Urinary bladder (tissue), 4 donors: Measurements from ENCODE around the gene CPLANE2. TPM values are rescaled to one million over a fixed set of nuclear protein-coding genes. Genes with fewer than 3 reads are reported as not detected.
"Not testable (repeated sequence)": the region's sequence is repeated elsewhere in the genome, so short reads cannot be mapped to it uniquely, and the experiment has no call there.

ENCODE experiments used
- DNase-seq: peaks from one replicate; pipeline ENCODE4 v3.0.0-alpha.2; 2015; ENCODE audit errors: extremely low spot score
- H3K27ac ChIP-seq: one replicate; pipeline ENCODE4 v1.5.1; 2013; ENCODE audit warnings: low read depth, mild to moderate bottlenecking, moderate library complexity
- H3K36me3 ChIP-seq: one replicate; pipeline ENCODE4 v1.6.1; 2013; ENCODE audit warnings: mild to moderate bottlenecking, moderate library complexity; ENCODE audit not compliant: insufficient read depth
- H3K4me1 ChIP-seq: one replicate; pipeline ENCODE4 v1.6.1; 2013; ENCODE audit warnings: mild to moderate bottlenecking, moderate library complexity; ENCODE audit not compliant: insufficient read depth
- H3K4me3 ChIP-seq: one replicate; pipeline ENCODE4 v1.5.1; 2013; ENCODE audit warnings: low read depth, low read length
- WGBS: extraction: QIAGEN DNeasy Blood & Tissue Kit; methylation state at CpG from one replicate; pipeline ENCODE4 v1.1.7; 2013; 5-methylcytosine and 5-hydroxymethylcytosine counted together
- polyA plus RNA-seq: library from polyadenylated mRNA; stranded (reverse); fragments of 200-250 nt; gene quantifications from one replicate; pipeline ENCODE4 v1.2.3, GENCODE V29; 2013
- total RNA-seq: library from RNA; depleted of rRNA; stranded (reverse); fragments of >200 nt; gene quantifications from one replicate; pipeline ENCODE4 v1.2.3, GENCODE V29; 2014
- donor health status: healthy with polysubstance abuse.
- donor health status: healthy.

Gene CPLANE2
- total and polyA plus RNA-seq, 2 donors = 3.2 to 8.5 TPM

GRCh38 chr1:16256478-16256877, 19.5 kb upstream of the CPLANE2 start:
- no peak for DNase-seq
- Histone ChIP-seq H3K27ac (no peak overlapping the region), H3K4me3 (no peak overlapping the region), H3K4me1 (no peaks in the 10 kb centered on the region), H3K36me3 (no peaks in the 10 kb centered on the region)
- 86% methylated on average over 4 of the region's 4 CpGs for WGBS

DNA sequence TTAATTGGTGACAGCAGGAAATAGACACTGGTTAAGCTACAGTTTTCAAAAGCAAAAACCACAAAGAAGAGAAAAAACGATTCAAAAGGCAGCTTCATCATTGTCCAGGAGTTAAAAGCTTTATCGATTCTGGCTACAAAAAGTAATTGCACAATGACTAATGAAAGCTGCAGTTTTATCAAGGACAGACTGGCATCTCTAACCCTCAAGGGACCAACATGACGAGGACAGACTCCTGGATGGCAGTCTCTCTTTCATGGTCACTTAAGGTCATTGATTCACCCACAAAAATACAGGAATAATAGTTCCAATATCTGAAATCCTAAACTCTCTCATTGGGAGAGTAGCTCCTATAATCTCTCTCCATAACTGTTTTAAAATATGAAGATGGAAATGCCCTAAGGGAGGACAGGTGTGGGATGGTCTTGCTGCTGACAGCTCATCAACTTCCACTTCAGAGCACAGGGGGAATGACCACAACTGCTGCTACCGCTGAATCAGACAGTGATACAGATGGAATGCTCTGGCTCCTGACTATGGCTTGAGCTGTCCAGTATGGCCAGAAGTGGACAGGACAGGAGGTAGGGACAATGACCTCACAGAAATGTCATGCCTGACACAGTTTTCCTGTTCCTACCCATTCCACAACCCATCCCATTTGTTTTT, 17.4 kb upstream of the CPLANE2 start:
- no peak for DNase-seq
- Histone ChIP-seq H3K36me3 (peaks cover 2% of the 10 kb centered on the region), H3K4me1 (no peaks in the 10 kb centered on the region), H3K27ac (no peak overlapping the region), H3K4me3 (no peak overlapping the region)
- 86% methylated on average over 4 of the region's 4 CpGs for WGBS

DNA sequence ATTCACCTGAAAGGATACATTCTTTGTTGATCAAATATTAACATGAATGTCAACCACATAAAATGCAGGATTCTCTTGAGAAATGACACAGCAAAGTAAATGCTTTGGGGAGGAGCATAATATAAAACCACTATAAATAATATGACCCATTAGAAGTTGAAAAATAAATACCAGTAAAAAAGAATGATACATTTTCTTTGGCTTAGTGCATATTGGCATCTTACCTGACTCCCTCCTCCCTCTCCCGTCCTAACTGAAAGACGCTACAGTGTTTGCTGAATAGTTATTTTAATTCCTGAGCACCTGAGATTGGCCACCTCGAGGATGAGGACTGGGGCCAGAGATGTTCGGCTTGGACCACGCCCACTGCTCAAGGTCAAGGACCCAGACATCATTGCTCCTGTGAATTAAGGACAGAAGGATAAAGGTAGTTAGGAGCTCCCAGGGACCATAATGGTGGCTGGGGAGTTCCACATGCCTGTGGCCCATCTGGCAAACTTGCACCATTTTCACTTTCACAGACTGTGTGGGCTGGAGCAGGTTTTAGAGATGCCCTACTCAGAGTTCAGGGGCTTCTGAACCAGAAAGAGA, 16.4 kb upstream of the CPLANE2 start:
- DNase-seq = no peak
- Histone ChIP-seq H3K27ac (no peak overlapping the region), H3K4me3 (no peak overlapping the region), H3K4me1 (no peaks in the 10 kb centered on the region), H3K36me3 (peaks cover 2% of the 10 kb centered on the region)
- 90% methylated on average over 5 of the region's 5 CpGs for WGBS

DNA sequence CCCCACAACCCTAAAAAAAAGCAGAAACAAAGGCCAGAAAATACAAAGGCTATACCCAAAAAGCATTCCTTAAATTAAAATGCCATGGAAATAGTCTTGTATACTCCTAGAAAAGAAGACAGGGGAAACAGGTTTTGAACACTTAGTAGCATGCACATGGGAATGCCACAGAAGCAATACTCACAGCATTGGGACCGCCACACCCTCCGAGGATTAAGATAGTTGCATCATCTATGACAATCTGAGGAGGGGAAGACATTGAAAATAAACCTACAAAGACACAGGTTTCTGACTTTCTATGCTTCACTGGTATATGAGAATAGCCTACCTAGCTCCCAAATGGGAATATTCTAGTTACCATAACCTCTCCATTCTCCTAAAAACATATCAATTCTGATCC, 15.9 kb upstream of the CPLANE2 start:
- H3K27ac ChIP-seq = no peak overlapping the region
- H3K36me3 ChIP-seq = peaks cover 2% of the 10 kb centered on the region
- 84% methylated on average over 2 of the region's 2 CpGs for WGBS
- no peak overlapping the region for H3K4me3 ChIP-seq
- H3K4me1 ChIP-seq = no peaks in the 10 kb centered on the region
- DNase-seq = no peak

DNA sequence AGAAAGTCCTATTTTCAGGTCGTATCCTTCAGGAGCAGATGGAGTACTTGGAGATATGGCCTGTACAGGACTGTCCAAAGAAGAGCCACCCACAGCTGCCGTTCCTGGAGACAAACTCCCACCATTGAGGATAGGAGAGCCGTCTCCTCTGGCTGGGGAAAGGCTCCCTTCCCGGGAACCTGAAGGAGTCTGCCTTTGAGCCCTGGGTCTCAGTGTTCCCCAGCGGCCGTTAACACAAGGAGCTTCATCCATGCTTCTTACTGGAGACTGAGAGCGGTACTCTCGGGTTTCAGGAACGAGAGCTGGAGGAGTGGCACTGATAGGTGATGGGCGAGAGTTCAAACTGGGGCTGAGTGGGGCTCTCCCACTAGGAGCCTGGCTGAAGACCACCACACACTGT, 14.4 kb upstream of the CPLANE2 start:
- Histone ChIP-seq H3K36me3 (peaks cover 2% of the 10 kb centered on the region), H3K4me3 (no peak overlapping the region), H3K4me1 (no peaks in the 10 kb centered on the region), H3K27ac (peak overlapping the region; percentile 79)
- DNase-seq = no peak
- WGBS = 87% methylated on average over 10 of the region's 10 CpGs

- peaks cover 2% of the 10 kb centered on the region for H3K36me3 ChIP-seq
- no peak overlapping the region for H3K4me3 ChIP-seq
- no peak for DNase-seq
- H3K27ac ChIP-seq = peak overlapping the region; percentile 79
- WGBS = 71% methylated on average over 15 of the region's 15 CpGs
- H3K4me1 ChIP-seq = no peaks in the 10 kb centered on the region
Observed at GRCh38 chr1:16250524-16251251, 13.7 kb upstream of the CPLANE2 start.

- Histone ChIP-seq H3K27ac (no peak overlapping the region), H3K4me1 (no peaks in the 10 kb centered on the region), H3K36me3 (peaks cover 2% of the 10 kb centered on the region), H3K4me3 (no peak overlapping the region)
- 44% methylated on average over 3 of the region's 3 CpGs for WGBS
- DNase-seq = no peak
Observed at GRCh38 chr1:16249596-16250241, 12.7 kb upstream of the CPLANE2 start.

DNA sequence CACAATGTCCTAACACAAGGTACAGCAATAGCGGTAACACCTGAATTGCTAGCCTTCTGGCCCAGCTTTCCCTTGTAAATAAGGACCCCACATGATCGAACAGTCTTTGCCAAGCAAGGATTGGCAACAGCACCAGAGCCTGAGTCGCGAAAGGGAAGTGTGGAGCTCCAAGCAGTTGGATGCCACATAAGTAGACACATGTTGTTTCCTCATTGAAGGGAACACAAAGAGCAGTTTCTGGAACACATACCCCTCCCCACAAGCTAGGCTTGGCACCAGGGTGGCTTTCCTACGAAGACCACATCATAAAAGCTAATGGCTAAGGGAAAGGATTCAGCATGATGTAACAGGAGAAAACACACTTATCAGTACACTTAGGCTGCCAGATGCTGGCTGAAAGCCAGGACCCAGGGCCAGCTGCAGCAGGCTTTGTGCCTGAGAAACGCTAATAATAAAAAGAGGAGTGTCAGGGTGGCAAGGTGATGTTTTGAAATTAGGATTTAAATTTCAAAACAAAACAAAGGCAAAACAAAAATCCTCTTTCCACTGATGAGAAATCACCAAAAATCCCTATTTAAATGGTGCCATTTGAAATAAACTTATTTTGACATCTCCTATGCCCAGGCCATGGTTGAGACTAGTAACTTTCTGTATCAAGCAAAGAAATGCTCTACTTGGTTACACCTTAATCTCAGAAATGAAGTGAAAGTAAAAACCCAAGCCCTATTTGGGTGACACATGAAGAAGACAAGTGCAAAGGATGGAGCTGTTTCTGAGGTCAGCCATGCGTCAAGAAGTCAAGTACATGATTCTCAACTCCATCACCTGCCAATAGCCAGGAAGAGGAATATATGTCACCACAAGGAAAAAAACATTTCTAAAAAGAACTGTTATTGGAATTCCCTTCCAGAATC, 11.9 kb upstream of the CPLANE2 start:
- Histone ChIP-seq H3K4me1 (no peaks in the 10 kb centered on the region), H3K36me3 (peaks cover 2% of the 10 kb centered on the region), H3K27ac (peak overlapping the region; percentile 55), H3K4me3 (no peak overlapping the region)
- DNase-seq = peak; percentile 71
- 23% methylated on average over 7 of the region's 7 CpGs for WGBS

GRCh38 chr1:16248007-16248436, 11.0 kb upstream of the CPLANE2 start:
- Histone ChIP-seq H3K4me1 (no peaks in the 10 kb centered on the region), H3K36me3 (peaks cover 2% of the 10 kb centered on the region), H3K27ac (peak overlapping the region; percentile 69), H3K4me3 (no peak overlapping the region)
- DNase-seq = no peak
- 89% methylated on average over 8 of the region's 8 CpGs for WGBS

- Histone ChIP-seq H3K4me1 (no peaks in the 10 kb centered on the region), H3K4me3 (no peak overlapping the region), H3K27ac (no peak overlapping the region), H3K36me3 (peaks cover 2% of the 10 kb centered on the region)
- WGBS = 85% methylated on average over 2 of the region's 2 CpGs
- no peak for DNase-seq
Observed at GRCh38 chr1:16247441-16247840, 10.5 kb upstream of the CPLANE2 start.

DNA sequence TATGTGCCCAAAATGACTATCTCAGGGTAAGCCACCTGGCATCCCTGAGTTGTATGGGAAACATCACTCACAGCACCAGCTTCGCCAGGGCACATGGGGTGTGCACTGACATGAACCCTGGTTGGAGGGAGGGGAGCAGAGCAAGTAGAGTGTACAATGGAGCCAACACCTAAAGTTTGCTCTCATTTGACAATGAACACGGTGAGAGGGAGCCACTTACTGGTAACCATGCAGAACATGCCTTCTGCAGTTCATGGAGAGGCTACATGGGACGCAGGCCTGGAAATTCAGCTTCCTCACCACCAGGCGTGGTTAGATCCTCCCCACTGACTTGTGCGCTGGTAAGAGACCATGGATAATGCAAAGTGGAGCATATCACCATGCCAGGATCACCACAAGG, 10.0 kb upstream of the CPLANE2 start:
- 86% methylated on average over 5 of the region's 5 CpGs for WGBS
- no peak for DNase-seq
- Histone ChIP-seq H3K4me1 (no peaks in the 10 kb centered on the region), H3K27ac (no peak overlapping the region), H3K36me3 (peaks cover 2% of the 10 kb centered on the region), H3K4me3 (no peak overlapping the region)

GRCh38 chr1:16246239-16246638, 9.3 kb upstream of the CPLANE2 start:
- 96% methylated on average over 1 of the region's 1 CpG for WGBS
- not testable (repeated sequence) for H3K4me3 ChIP-seq, H3K27ac ChIP-seq, H3K36me3 ChIP-seq, DNase-seq, H3K4me1 ChIP-seq
